Measurements from ENCODE around the gene STOX1.
"Not testable (repeated sequence)": the region's sequence is repeated elsewhere in the genome, so short reads cannot be mapped to it uniquely, and the experiment has no call there.

Gene STOX1

GRCh38 chr10:68831961-68832455 is 4.7 kb downstream of the STOX1 start:
- no peak for DNase-seq

GRCh38 chr10:68832601-68833000 is 5.3 kb downstream of the STOX1 start:
- no peak for DNase-seq

- DNase-seq = no peak
Observed at GRCh38 chr10:68837626-68838322, 10.4 kb downstream of the STOX1 start.

- not testable (repeated sequence) for DNase-seq
Observed at GRCh38 chr10:68840650-68841049, 13.3 kb downstream of the STOX1 start.

GRCh38 chr10:68848281-68848680 is 20.9 kb downstream of the STOX1 start:
- DNase-seq = no peak

GRCh38 chr10:68848806-68849205 is 21.5 kb downstream of the STOX1 start:
- DNase-seq = no peak

- no peak for DNase-seq
Observed at GRCh38 chr10:68856352-68856751, 29.0 kb downstream of the STOX1 start.

- DNase-seq = no peak
Observed at GRCh38 chr10:68857005-68857404, 29.7 kb downstream of the STOX1 start.

GRCh38 chr10:68861253-68861652 is 33.9 kb downstream of the STOX1 start:
- no peak for DNase-seq

GRCh38 chr10:68864611-68865010 is 37.3 kb downstream of the STOX1 start:
- no peak for DNase-seq

GRCh38 chr10:68868173-68868572 is 40.8 kb downstream of the STOX1 start:
- not testable (repeated sequence) for DNase-seq

GRCh38 chr10:68869623-68870022 is 42.3 kb downstream of the STOX1 start:
- DNase-seq = no peak

- DNase-seq = no peak
Observed at GRCh38 chr10:68870061-68870460, 42.7 kb downstream of the STOX1 start.

GRCh38 chr10:68870545-68871104 is 43.3 kb downstream of the STOX1 start:
- peak; percentile 33 for DNase-seq

- peak; percentile 57 for DNase-seq
Observed at GRCh38 chr10:68871105-68871711, 43.9 kb downstream of the STOX1 start.

GRCh38 chr10:68871731-68872342 is 44.5 kb downstream of the STOX1 start:
- peak; percentile 89 for DNase-seq

- peak; percentile 74 for DNase-seq
Observed at GRCh38 chr10:68876246-68877138, 49.2 kb downstream of the STOX1 start.

GRCh38 chr10:68877482-68878110 is 50.3 kb downstream of the STOX1 start:
- no peak for DNase-seq

GRCh38 chr10:68878496-68878895 is 51.2 kb downstream of the STOX1 start:
- DNase-seq = no peak

- DNase-seq = no peak
Observed at GRCh38 chr10:68879628-68880027, 52.3 kb downstream of the STOX1 start.

GRCh38 chr10:68880181-68880580 is 52.9 kb downstream of the STOX1 start:
- no peak for DNase-seq

- DNase-seq = no peak
Observed at GRCh38 chr10:68895041-68895440, 67.7 kb downstream of the STOX1 start.
